D341Med (cell line): ENCODE data around the gene PPIP5K1.

ENCODE experiments used
- DNase-seq: peaks from one replicate; pipeline ENCODE4 v3.0.0; 2012; ENCODE audit warnings: low spot score

Gene PPIP5K1

GRCh38 chr15:43488790-43489189 is 101.2 kb downstream of the PPIP5K1 start:
- no peak for DNase-seq

DNA sequence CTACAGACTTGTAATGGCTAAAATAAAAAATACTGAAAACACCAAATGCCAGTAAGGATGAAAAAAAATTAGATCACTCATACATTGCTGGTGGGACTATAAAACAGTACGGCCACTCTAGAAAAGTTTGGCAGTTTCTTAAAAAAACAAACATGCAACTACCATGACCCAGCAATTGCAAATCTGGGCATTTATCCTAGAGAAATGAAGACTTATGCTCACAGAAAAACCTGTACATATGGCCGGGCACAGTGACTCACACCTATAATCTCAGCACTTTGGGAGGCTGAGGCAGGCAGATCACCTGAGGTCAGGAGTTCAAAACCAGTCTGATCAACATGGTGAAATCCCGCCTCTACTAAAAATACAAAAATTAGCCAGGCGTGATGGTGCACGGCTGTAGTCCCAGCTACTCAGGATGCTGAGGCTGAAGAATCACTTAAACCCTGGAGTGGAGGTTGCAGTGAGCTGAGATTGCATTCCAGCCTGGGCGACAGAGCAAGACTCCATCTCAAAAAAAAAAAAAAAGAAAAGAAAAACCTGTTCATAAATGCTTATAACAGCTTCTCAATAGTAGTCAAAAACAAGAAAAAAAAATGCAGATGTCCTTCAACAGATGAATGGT is 102.6 kb downstream of the PPIP5K1 start:
- DNase-seq = no peak

GRCh38 chr15:43484455-43484854 is 105.6 kb downstream of the PPIP5K1 start:
- DNase-seq = no peak
